Ascending aorta (tissue), 2 donors: ENCODE data around the gene CROT. TPM values are rescaled to one million over a fixed set of nuclear protein-coding genes. Genes with fewer than 3 reads are reported as not detected.

ENCODE experiments used
- DNase-seq, 2 donors: peaks; one replicate each; pipeline ENCODE4 v3.0.0-alpha.2; 2019; ENCODE audit warnings: low spot score in 2 of 2
- H3K27ac ChIP-seq, 2 donors: fragments of 200-600 bp; sonication (generic); one replicate each; pipeline ENCODE4 v1.5.1; 2016 to 2017; ENCODE audit warnings: mild to moderate bottlenecking in 1 of 2
- H3K27me3 ChIP-seq: fragments of 200-600 bp; sonication (generic); one replicate; pipeline ENCODE4 v1.5.1; 2017
- H3K36me3 ChIP-seq, 2 donors: fragments of 200-600 bp; sonication (generic); one replicate each; pipeline ENCODE4 v1.5.1; 2016
- H3K4me1 ChIP-seq, 2 donors: fragments of 200-600 bp; sonication (generic); one replicate each; pipeline ENCODE4 v1.5.1; 2016 to 2017; ENCODE audit warnings: mild to moderate bottlenecking in 1 of 2
- H3K4me3 ChIP-seq, 2 donors: fragments of 200-600 bp; sonication (generic); one replicate each; pipeline ENCODE4 v1.5.1; 2016 to 2017; ENCODE audit warnings: mild to moderate bottlenecking in 1 of 2
- H3K9me3 ChIP-seq, 2 donors: fragments of 200-600 bp; sonication (generic); one replicate each; pipeline ENCODE4 v1.5.1; 2016
- intact Hi-C: fragments of 100-400 bp; cut with DNase I; formaldehyde crosslinking; loops from one replicate; pipeline ENCODE4 v1.15.1; 2023
- total RNA-seq: library from RNA; depleted of rRNA; stranded (reverse); fragments of >200 nt; gene quantifications from one replicate; pipeline ENCODE4 v1.1.0, GENCODE V29; 2016
- TF ChIP-seq, protein P1 (sequence below), 3 experiments: fragments of 200-600 bp in 2 of 3; fragments of 450-650 bp in 1 of 3; sonication (generic) in 2 of 3; IDR thresholded peaks; one replicate each; pipeline ENCODE4 v1.5.1; 2016 to 2019; ENCODE audit warnings: antibody characterized with exemption in 3 of 3, mild to moderate bottlenecking in 1 of 3, moderate library complexity in 1 of 3

CROT gene
- total RNA-seq, 1 donor from 2014 or later, result 3.0 TPM

DNA sequence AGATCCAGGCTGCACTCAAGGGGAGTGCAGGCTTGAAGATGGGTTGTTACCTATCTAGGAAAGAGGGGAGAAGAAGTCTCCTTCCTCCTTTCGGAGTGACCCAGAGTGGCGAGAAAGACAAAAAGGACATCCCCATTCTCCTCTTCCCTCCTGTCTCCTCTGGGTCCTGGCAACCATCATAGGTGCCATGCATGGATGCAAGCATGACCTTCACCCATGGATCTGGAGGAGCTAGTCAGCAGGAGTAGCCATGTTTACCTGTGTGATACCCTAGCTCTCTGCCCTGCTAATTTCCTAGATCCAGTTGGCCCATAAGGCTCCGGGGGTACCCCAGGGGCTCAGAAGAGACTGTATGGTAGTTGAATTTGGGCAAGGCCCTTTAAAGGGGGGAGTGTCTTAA lies 17.2 kb upstream of the CROT start:
- intact Hi-C loops, result loop anchor here (10.0 kb wide), 1 partner anchor 557 kb away; no protein-coding TSS in a partner anchor
- Histone ChIP-seq H3K27ac (no peak overlapping the region), H3K9me3 (peaks cover 25 to 32% of the 10 kb centered on the region in 2 donors), H3K4me1 (no peaks in the 10 kb centered on the region), H3K36me3 (peaks cover 8 to 25% of the 10 kb centered on the region in 2 donors), H3K27me3 (no peaks in the 10 kb centered on the region), H3K4me3 (no peak overlapping the region)
- TF ChIP-seq, protein P1, sequence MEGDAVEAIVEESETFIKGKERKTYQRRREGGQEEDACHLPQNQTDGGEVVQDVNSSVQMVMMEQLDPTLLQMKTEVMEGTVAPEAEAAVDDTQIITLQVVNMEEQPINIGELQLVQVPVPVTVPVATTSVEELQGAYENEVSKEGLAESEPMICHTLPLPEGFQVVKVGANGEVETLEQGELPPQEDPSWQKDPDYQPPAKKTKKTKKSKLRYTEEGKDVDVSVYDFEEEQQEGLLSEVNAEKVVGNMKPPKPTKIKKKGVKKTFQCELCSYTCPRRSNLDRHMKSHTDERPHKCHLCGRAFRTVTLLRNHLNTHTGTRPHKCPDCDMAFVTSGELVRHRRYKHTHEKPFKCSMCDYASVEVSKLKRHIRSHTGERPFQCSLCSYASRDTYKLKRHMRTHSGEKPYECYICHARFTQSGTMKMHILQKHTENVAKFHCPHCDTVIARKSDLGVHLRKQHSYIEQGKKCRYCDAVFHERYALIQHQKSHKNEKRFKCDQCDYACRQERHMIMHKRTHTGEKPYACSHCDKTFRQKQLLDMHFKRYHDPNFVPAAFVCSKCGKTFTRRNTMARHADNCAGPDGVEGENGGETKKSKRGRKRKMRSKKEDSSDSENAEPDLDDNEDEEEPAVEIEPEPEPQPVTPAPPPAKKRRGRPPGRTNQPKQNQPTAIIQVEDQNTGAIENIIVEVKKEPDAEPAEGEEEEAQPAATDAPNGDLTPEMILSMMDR (IDR thresholded peaks at IDR 0.05), result no peak
- no peak for DNase-seq

DNA sequence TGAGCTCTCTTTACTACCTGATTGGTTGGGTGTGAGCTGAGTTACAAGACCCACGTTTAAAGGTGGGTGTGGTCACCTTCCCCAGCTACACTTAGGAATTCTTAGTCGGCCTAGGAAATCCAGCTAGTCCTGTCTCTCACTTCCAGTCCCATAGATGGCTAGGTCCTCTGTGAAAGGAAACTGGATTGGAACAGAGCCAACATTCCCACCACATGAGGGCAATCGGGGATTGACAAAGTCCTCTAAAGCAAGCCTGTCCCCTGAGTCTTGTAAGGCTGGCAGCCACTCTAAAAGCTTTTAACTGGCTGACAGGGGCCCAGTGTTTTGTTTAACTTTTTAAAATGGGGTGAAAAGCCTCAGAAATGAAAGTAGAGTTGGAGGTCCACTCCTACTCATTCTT lies 15.1 kb upstream of the CROT start:
- intact Hi-C loops, result no loop called here
- H3K36me3 ChIP-seq, result peaks cover 8 to 37% of the 10 kb centered on the region in 2 donors
- TF ChIP-seq, protein P1 (IDR thresholded peaks at IDR 0.05), result no peak

DNA sequence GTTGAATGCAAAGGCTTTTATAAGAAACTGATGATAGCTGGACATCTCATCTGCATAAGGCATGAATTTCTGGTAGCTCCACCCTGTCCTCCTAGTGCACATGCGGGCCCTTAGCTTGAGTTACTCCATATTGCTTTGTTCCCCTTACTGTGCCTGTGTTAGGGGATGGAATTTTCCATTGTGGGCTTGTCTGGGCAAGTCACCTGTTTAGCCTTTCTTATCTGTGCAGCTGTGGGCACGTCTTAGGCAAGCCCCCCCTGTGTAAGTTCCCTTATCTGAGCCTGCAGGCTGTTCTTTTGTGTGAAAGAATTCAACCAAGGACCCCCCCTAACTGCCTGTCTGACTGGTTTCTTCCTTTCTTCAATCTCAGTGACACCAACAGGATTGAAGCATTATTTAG lies 14.5 kb upstream of the CROT start:
- DNase-seq, result no peak
- Histone ChIP-seq H3K36me3 (peaks cover 8 to 42% of the 10 kb centered on the region in 2 donors), H3K4me3 (no peak overlapping the region), H3K9me3 (peaks cover 25 to 32% of the 10 kb centered on the region in 2 donors), H3K4me1 (no peaks in the 10 kb centered on the region), H3K27ac (no peak overlapping the region), H3K27me3 (no peaks in the 10 kb centered on the region)
- intact Hi-C loops, result no loop called here
- TF ChIP-seq, protein P1 (IDR thresholded peaks at IDR 0.05), result no peak

More for the DNA sequence above, 15.1 kb upstream of the CROT start:
- no peak overlapping the region for H3K27ac ChIP-seq
- peaks cover 25 to 32% of the 10 kb centered on the region in 2 donors for H3K9me3 ChIP-seq
- H3K4me1 ChIP-seq, result no peaks in the 10 kb centered on the region
- DNase-seq, result no peak
- H3K27me3 ChIP-seq, result no peaks in the 10 kb centered on the region
- H3K4me3 ChIP-seq, result no peak overlapping the region

DNA sequence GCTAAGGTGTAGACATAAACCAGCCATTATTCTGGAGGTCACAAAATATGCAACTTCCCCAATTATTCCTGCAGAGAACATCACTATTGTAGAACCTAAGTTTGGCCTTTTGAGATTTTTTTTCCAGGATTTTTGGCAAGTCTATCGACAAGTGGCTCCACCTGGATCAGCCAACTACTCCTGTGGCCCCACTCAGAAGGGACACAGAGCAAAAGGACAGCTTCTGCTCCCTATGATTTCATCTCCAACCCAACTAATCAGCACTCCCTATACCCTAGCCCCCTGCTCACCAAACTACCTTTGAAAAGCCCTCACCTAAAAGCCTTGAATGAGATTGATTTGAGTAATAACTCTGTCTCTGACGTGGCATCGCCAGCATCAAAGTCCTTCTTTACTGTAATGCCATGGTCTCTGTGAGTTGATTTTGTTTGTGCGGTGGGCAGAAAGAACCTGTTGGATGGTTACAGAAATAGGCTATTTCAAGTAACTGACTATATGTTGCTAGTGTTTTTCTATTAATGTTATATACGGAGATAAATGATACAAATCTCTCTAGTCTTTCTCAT lies 13.7 kb upstream of the CROT start:
- no peak for DNase-seq
- no peak overlapping the region for H3K27ac ChIP-seq
- H3K4me3 ChIP-seq, result no peak overlapping the region
- intact Hi-C loops, result no loop called here
- H3K36me3 ChIP-seq, result peaks cover 8 to 45% of the 10 kb centered on the region in 2 donors
- TF ChIP-seq, protein P1 (IDR thresholded peaks at IDR 0.05), result no peak
- H3K4me1 ChIP-seq, result no peaks in the 10 kb centered on the region
- H3K9me3 ChIP-seq, result peaks cover 21 to 32% of the 10 kb centered on the region in 2 donors
- H3K27me3 ChIP-seq, result no peaks in the 10 kb centered on the region

DNA sequence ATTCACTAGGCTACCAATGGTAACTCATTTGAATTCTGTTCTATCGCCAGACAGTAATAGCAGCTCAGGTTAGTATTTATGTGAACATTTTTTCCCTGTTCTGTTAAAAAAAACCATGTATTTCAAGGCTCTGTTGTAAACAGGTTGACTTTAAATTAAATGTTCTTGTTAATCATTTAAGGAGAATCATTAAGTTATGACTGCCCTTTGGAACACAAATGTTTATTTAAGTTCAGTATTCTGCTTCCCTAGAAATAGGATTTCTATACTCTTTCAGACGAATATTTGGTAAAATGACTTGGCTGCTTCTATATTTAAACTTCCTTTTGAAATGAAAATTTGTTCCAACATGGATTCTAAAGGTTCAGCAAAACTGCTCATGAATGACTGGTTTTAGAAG lies 13.1 kb upstream of the CROT start:
- TF ChIP-seq, protein P1 (IDR thresholded peaks at IDR 0.05), result no peak

More for the DNA sequence above, 13.1 kb upstream of the CROT start:
- no peaks in the 10 kb centered on the region for H3K4me1 ChIP-seq
- peaks cover 18 to 28% of the 10 kb centered on the region in 2 donors for H3K9me3 ChIP-seq
- no peaks in the 10 kb centered on the region for H3K27me3 ChIP-seq
- no peak overlapping the region for H3K4me3 ChIP-seq
- intact Hi-C loops, result no loop called here
- no peak for DNase-seq
- peaks cover 8 to 45% of the 10 kb centered on the region in 2 donors for H3K36me3 ChIP-seq
- H3K27ac ChIP-seq, result no peak overlapping the region
